ENCODE measurements around the gene ITGAE.

GRCh38 chr17:3732210-3732621, 68.8 kb downstream of the ITGAE start:
- TF ChIP-seq REST (IDR thresholded peaks at IDR 0.05; ENCODE audit: low read depth, low read length) (no peak), ZBTB33 (IDR thresholded peaks at IDR 0.05) (no peak), SIN3A (IDR thresholded peaks at IDR 0.05; ENCODE audit: low read depth, low read length) (no peak), CTCF (IDR thresholded peaks at IDR 0.05 in 2 of 3, conservative IDR thresholded peaks at IDR 0.05 in 1 of 3; ENCODE audit: control insufficient read depth in 2 of 3, extremely low read depth in 1 of 3, insufficient read depth in 1 of 3, low read depth in 3 of 3, low read length in 3 of 3) (peak; percentile 44 to 62 (median 48); a peak in 4 of 6 replicates), ATF2 (IDR thresholded peaks at IDR 0.05; ENCODE audit: low read length) (no peak), POLR2A (IDR thresholded peaks at IDR 0.05; ENCODE audit: low read depth, low read length) (no peak), CBX3 (IDR thresholded peaks at IDR 0.05; ENCODE audit: borderline replicate concordance, low read depth) (no peak), SP1 (IDR thresholded peaks at IDR 0.05; ENCODE audit: low read depth, low read length) (no peak), CEBPB (IDR thresholded peaks at IDR 0.05; ENCODE audit: borderline replicate concordance in 1 of 2, low read depth in 2 of 2, low read length in 2 of 2) (no peak), EGR1 (IDR thresholded peaks at IDR 0.05; ENCODE audit: borderline replicate concordance in 1 of 2, low read depth in 2 of 2, low read length in 2 of 2) (no peak), ZNF384 (IDR thresholded peaks at IDR 0.05; ENCODE audit: borderline replicate concordance, low read depth, low read length) (no peak), KDM1A (IDR thresholded peaks at IDR 0.05; ENCODE audit: borderline replicate concordance) (no peak), KLF5 (IDR thresholded peaks at IDR 0.05; ENCODE audit: partially characterized antibody) (no peak)

Measured in GM12878 (cell line).